ENCODE measurements around the gene SUGT1.

Gene SUGT1

DNA sequence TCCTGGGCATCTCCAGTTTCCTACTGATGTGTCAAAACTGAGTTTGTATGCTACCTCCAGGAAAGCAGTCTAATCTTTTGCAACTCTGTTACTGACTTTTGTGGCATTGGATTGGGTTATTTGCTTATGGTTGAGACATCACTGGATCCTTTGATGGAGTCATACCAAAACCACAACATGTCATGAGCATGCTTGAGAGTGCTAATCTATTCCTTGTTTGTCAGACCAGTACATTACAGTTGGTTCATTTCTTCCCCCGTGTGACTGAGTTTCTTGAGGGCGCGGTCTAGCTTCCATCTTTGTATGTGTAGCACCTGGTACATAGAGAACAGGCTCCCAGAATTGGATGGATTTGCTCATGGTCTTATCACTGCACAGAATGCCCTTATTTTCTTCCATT, 43.2 kb downstream of the SUGT1 start:
- no peaks in the 10 kb centered on the region for H3K27me3 ChIP-seq (ENCODE audit: insufficient read depth, low read length, poor library complexity)
- peaks cover 6% of the 10 kb centered on the region; the same call in 1 of the 2 replicates for H3K36me3 ChIP-seq (ENCODE audit: insufficient read depth, low read length)
- H2AFZ ChIP-seq (ENCODE audit: low read depth, low read length) = no peak overlapping the region
- TF ChIP-seq, protein P1, sequence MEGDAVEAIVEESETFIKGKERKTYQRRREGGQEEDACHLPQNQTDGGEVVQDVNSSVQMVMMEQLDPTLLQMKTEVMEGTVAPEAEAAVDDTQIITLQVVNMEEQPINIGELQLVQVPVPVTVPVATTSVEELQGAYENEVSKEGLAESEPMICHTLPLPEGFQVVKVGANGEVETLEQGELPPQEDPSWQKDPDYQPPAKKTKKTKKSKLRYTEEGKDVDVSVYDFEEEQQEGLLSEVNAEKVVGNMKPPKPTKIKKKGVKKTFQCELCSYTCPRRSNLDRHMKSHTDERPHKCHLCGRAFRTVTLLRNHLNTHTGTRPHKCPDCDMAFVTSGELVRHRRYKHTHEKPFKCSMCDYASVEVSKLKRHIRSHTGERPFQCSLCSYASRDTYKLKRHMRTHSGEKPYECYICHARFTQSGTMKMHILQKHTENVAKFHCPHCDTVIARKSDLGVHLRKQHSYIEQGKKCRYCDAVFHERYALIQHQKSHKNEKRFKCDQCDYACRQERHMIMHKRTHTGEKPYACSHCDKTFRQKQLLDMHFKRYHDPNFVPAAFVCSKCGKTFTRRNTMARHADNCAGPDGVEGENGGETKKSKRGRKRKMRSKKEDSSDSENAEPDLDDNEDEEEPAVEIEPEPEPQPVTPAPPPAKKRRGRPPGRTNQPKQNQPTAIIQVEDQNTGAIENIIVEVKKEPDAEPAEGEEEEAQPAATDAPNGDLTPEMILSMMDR (IDR thresholded peaks at IDR 0.05; ENCODE audit: borderline replicate concordance, extremely low read depth, low read length, poor library complexity, severe bottlenecking) = no peak
- TF ChIP-seq EZH2 (IDR thresholded peaks at IDR 0.05; ENCODE audit: borderline replicate concordance, low read depth, low read length, severe bottlenecking) = no peak
- H3K9me3 ChIP-seq (ENCODE audit: insufficient read depth, low read length, severe bottlenecking) = no peaks in the 10 kb centered on the region
- no peak overlapping the region for H3K9ac ChIP-seq (ENCODE audit: low read depth, low read length)
- H4K20me1 ChIP-seq (ENCODE audit: insufficient read depth, low read length) = no peaks in the 10 kb centered on the region
- no peak for DNase-seq
- ATAC-seq (ENCODE audit: insufficient read depth, low read depth) = peak; percentile 62; the same call in 2 of the 3 replicates
- H3K4me2 ChIP-seq (ENCODE audit: insufficient read depth, low read length) = no peak overlapping the region
- H3K4me3 ChIP-seq (ENCODE audit: low read depth in 1 of 2, low read length in 2 of 2) = no peak overlapping the region
- no peaks in the 10 kb centered on the region for H3K79me2 ChIP-seq (ENCODE audit: insufficient read depth, low read length)
- no peaks in the 10 kb centered on the region for H3K4me1 ChIP-seq (ENCODE audit: insufficient read depth, low read length)
- no peak overlapping the region for H3K27ac ChIP-seq (ENCODE audit: low read length)

GRCh38 chr13:52696566-52696965, 43.9 kb downstream of the SUGT1 start:
- H3K27ac ChIP-seq (ENCODE audit: low read length) = no peak overlapping the region
- no peaks in the 10 kb centered on the region for H4K20me1 ChIP-seq (ENCODE audit: insufficient read depth, low read length)
- H3K4me2 ChIP-seq (ENCODE audit: insufficient read depth, low read length) = no peak overlapping the region
- no peaks in the 10 kb centered on the region for H3K9me3 ChIP-seq (ENCODE audit: insufficient read depth, low read length, severe bottlenecking)
- H3K4me3 ChIP-seq (ENCODE audit: low read depth in 1 of 2, low read length in 2 of 2) = no peak overlapping the region
- no peaks in the 10 kb centered on the region; the same call in 1 of the 2 replicates for H3K36me3 ChIP-seq (ENCODE audit: insufficient read depth, low read length)
- no peaks in the 10 kb centered on the region for H3K79me2 ChIP-seq (ENCODE audit: insufficient read depth, low read length)
- TF ChIP-seq, protein P1 (IDR thresholded peaks at IDR 0.05; ENCODE audit: borderline replicate concordance, extremely low read depth, low read length, poor library complexity, severe bottlenecking) = no peak
- no peak for TF ChIP-seq EZH2 (IDR thresholded peaks at IDR 0.05; ENCODE audit: borderline replicate concordance, low read depth, low read length, severe bottlenecking)
- no peak overlapping the region for H2AFZ ChIP-seq (ENCODE audit: low read depth, low read length)
- no peaks in the 10 kb centered on the region for H3K4me1 ChIP-seq (ENCODE audit: insufficient read depth, low read length)
- no peak for ATAC-seq (ENCODE audit: insufficient read depth, low read depth)
- no peaks in the 10 kb centered on the region for H3K27me3 ChIP-seq (ENCODE audit: insufficient read depth, low read length, poor library complexity)
- no peak for DNase-seq
- H3K9ac ChIP-seq (ENCODE audit: low read depth, low read length) = no peak overlapping the region

DNA sequence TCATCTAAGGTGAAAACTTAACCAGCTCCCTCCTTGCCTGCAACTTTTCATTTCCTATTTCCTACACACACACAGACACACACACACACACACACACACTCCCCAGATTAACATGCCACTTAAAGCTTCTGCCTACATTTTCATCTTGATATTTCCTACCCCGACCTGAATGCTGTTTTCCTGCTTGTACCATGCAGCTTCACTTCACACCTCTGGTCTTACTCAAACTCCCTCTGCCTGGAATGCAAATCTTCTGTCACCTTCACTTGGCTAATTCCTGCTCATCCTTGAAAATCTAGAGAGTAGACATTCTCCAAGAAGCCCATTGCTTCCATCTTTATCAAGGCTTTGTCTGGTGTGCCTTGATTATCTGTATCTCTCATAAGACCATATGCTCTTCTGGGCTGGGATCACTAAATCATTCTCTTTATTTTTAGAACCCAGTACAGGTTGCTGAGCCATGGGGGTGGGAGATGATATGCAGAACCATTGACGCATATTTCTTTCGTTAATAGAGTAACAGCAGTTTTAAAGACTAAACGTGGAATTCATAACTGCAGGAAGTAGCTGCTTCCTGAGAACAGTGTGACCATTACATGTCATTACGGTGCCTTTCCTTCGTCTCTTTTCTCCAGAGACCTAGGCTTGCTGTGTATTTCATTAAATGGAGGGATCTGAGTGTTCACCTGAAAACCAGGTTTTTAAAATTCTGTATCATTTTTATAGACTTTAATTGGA, 49.3 kb downstream of the SUGT1 start:
- H3K4me2 ChIP-seq (ENCODE audit: insufficient read depth, low read length) = no peak overlapping the region
- H3K9me3 ChIP-seq (ENCODE audit: insufficient read depth, low read length, severe bottlenecking) = no peaks in the 10 kb centered on the region
- DNase-seq = no peak
- no peaks in the 10 kb centered on the region for H3K36me3 ChIP-seq (ENCODE audit: insufficient read depth, low read length)
- H3K4me3 ChIP-seq (ENCODE audit: low read depth in 1 of 2, low read length in 2 of 2) = no peak overlapping the region
- no peak overlapping the region for H3K9ac ChIP-seq (ENCODE audit: low read depth, low read length)
- TF ChIP-seq, protein P1 (IDR thresholded peaks at IDR 0.05; ENCODE audit: borderline replicate concordance, extremely low read depth, low read length, poor library complexity, severe bottlenecking) = no peak
- TF ChIP-seq EZH2 (IDR thresholded peaks at IDR 0.05; ENCODE audit: borderline replicate concordance, low read depth, low read length, severe bottlenecking) = no peak
- H4K20me1 ChIP-seq (ENCODE audit: insufficient read depth, low read length) = no peaks in the 10 kb centered on the region
- no peak overlapping the region for H2AFZ ChIP-seq (ENCODE audit: low read depth, low read length)
- ATAC-seq (ENCODE audit: insufficient read depth, low read depth) = no peak; the same call in 2 of the 3 replicates
- no peak overlapping the region for H3K27ac ChIP-seq (ENCODE audit: low read length)
- H3K27me3 ChIP-seq (ENCODE audit: insufficient read depth, low read length, poor library complexity) = no peaks in the 10 kb centered on the region
- no peaks in the 10 kb centered on the region for H3K79me2 ChIP-seq (ENCODE audit: insufficient read depth, low read length)
- no peaks in the 10 kb centered on the region for H3K4me1 ChIP-seq (ENCODE audit: insufficient read depth, low read length)

Data from DND-41 (cell line).